Measurements from ENCODE around the gene CDC34.

- TF ChIP-seq EZH2 (IDR thresholded peaks at IDR 0.05; ENCODE audit: borderline replicate concordance, low read depth, low read length, poor library complexity, severe bottlenecking): no peak
- TF ChIP-seq CTCF (conservative IDR thresholded peaks at IDR 0.05; ENCODE audit: low read depth, low read length): no peak
Measured at GRCh38 chr19:566403-566802, 34.8 kb downstream of the CDC34 start.

All from A673 (cell line).